A549 treated with Hydrocortisone at 1 μM for 4 hours (cell line): ENCODE results near the gene VPS13A. TPM values are rescaled to one million over a fixed set of nuclear protein-coding genes. Genes with fewer than 3 reads are reported as not detected.

Experiments
- total RNA-seq: library from RNA; stranded (reverse); fragments of 200-300 nt; extraction: Qiagen RNA extraction; gene quantifications from 5 replicates; pipeline ENCODE4 v1.2.3, GENCODE V29; 2022

VPS13A gene
- 6.7 to 11.1 TPM (median 9.7 TPM) in 5 replicates for total RNA-seq

GRCh38 chr9:77177143-77177893 lies at the start of gene VPS13A:
Gene VPS13A (plus strand): TSS chr9:77177534. CDS start chr9:77177705, 171 bp downstream.

Other genes with a start within 250 kb of the VPS13A start
- gene FOXB2, start 157.9 kb upstream of the VPS13A start, total RNA-seq: not detected in 5 replicates